MCF 10A (cell line): ENCODE measurements around the gene ARRDC1. TPM values are rescaled to one million over a fixed set of nuclear protein-coding genes. Genes with fewer than 3 reads are reported as not detected.

Source experiments
- BruUV-seq: library from RNA; stranded (reverse); fragments of 400-500 nt; replicated peaks from 2 replicates; lab custom pipeline; 2021; lab: Mats Ljungman, UMichigan
- CTCF ChIA-PET: fragments of 300-600 bp; sonication (Branson Sonifier 250); formaldehyde crosslinking; extraction: SDS; loops from one replicate; lab custom pipeline; 2021; ENCODE audit warnings: antibody characterized with exemption, inconsistent platforms; lab: Yijun Ruan, JAX
- POLR2A ChIA-PET: fragments of 300-600, 350-650 bp; sonication (Branson Sonifier 250); formaldehyde crosslinking; extraction: SDS; loops from one replicate; lab custom pipeline; 2020; ENCODE audit warnings: antibody characterized with exemption, inconsistent platforms; lab: Yijun Ruan, JAX
- DNase-seq: peaks from one replicate; pipeline ENCODE4 v3.0.0-alpha.2; 2018; ENCODE audit not compliant: unreplicated experiment
- H3K27ac Mint-ChIP-seq: one replicate; pipeline ENCODE4 v1.8.0; 2022; ENCODE audit warnings: mild to moderate bottlenecking, low read depth, mixed read lengths; ENCODE audit not compliant: unreplicated experiment
- H3K27me3 Mint-ChIP-seq: one replicate; pipeline ENCODE4 v1.8.0; 2022; ENCODE audit warnings: mixed read lengths; ENCODE audit not compliant: insufficient read depth, unreplicated experiment
- H3K36me3 Mint-ChIP-seq: one replicate; pipeline ENCODE4 v1.8.0; 2022; ENCODE audit warnings: mild to moderate bottlenecking, moderate library complexity, mixed read lengths; ENCODE audit not compliant: insufficient read depth, unreplicated experiment
- H3K4me1 Mint-ChIP-seq: one replicate; pipeline ENCODE4 v1.8.0; 2022; ENCODE audit warnings: mixed read lengths; ENCODE audit not compliant: insufficient read depth, unreplicated experiment
- H3K4me3 Mint-ChIP-seq: one replicate; pipeline ENCODE4 v1.8.0; 2022; ENCODE audit warnings: mild to moderate bottlenecking, moderate library complexity, mixed read lengths; ENCODE audit not compliant: unreplicated experiment
- H3K9me3 Mint-ChIP-seq: one replicate; pipeline ENCODE4 v1.8.0; 2022; ENCODE audit warnings: mixed read lengths; ENCODE audit not compliant: unreplicated experiment
- intact Hi-C: fragments of 100-400 bp; cut with micrococcal nuclease; formaldehyde crosslinking; loops from 2 replicates; pipeline ENCODE4 v1.14.1; 2022
- total RNA-seq: library from RNA; stranded (reverse); gene quantifications from 2 replicates; pipeline ENCODE4 v1.2.3, GENCODE V29; 2022
- TF ChIP-seq, protein P1 (sequence below): fragments of 200-600 bp; IDR thresholded peaks from one replicate; pipeline ENCODE4 v1.8.0; 2022; ENCODE audit warnings: antibody characterized with exemption, mild to moderate bottlenecking; ENCODE audit not compliant: unreplicated experiment

The ARRDC1 gene
- total RNA-seq, 1 experiment from 2014 or later: 125 TPM

- Mint-ChIP-seq H3K36me3 (peaks cover 82% of the 10 kb centered on the region), H3K27ac (peak within 1 kb of the TSS; percentile 91), H3K4me3 (peak within 1 kb of the TSS; percentile 95), H3K4me1 (peaks cover 15% of the 10 kb centered on the region), H3K9me3 (no peaks in the 10 kb centered on the region), H3K27me3 (no peaks in the 10 kb centered on the region)
- TSS peak; percentile 59 for BruUV-seq
- ChIA-PET POLR2A (interaction anchor here (0.6 to 2.8 kb wide), 22 partner anchors 8 to 532 kb away, joined by 3 to 21 read pairs (median 4); partner anchors contain the start of genes ARRDC1, DPH7, MRPL41 and PNPLA7), CTCF (interaction anchor here (0.6 to 0.7 kb wide), 2 partner anchors 11 to 173 kb away, joined by 4 read pairs; no protein-coding TSS in a partner anchor)
- TF ChIP-seq, protein P1, sequence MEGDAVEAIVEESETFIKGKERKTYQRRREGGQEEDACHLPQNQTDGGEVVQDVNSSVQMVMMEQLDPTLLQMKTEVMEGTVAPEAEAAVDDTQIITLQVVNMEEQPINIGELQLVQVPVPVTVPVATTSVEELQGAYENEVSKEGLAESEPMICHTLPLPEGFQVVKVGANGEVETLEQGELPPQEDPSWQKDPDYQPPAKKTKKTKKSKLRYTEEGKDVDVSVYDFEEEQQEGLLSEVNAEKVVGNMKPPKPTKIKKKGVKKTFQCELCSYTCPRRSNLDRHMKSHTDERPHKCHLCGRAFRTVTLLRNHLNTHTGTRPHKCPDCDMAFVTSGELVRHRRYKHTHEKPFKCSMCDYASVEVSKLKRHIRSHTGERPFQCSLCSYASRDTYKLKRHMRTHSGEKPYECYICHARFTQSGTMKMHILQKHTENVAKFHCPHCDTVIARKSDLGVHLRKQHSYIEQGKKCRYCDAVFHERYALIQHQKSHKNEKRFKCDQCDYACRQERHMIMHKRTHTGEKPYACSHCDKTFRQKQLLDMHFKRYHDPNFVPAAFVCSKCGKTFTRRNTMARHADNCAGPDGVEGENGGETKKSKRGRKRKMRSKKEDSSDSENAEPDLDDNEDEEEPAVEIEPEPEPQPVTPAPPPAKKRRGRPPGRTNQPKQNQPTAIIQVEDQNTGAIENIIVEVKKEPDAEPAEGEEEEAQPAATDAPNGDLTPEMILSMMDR: no peak
- intact Hi-C loops: loop anchor here (10.0 kb wide), 1 partner anchor 64 kb away; the partner anchor contains the start of genes MRPL41 and PNPLA7
- DNase-seq: peak; percentile 83
These were observed 12.9 kb downstream of the ARRDC1 start, which contains the start of gene EHMT1 for GRCh38 chr9:137618105-137619067. TSS of gene EHMT1 (plus strand) at chr9:137619005. CDS start at chr9:137619029, 24 bp downstream.

- POLR2A ChIA-PET: interaction anchor here (0.7 to 2.8 kb wide), 22 partner anchors 10 to 996 kb away, joined by 3 to 21 read pairs (median 4); partner anchors contain the start of genes ARRDC1, DPH7, MRPL41 and PNPLA7
- intact Hi-C loops: loop anchor here (10.0 kb wide), 1 partner anchor 65 kb away; the partner anchor contains the start of genes MRPL41 and PNPLA7
- Mint-ChIP-seq H3K36me3 (peaks cover 83% of the 10 kb centered on the region), H3K27me3 (no peaks in the 10 kb centered on the region), H3K27ac (peak overlapping the region; percentile 91), H3K4me1 (peaks cover 14% of the 10 kb centered on the region), H3K9me3 (no peaks in the 10 kb centered on the region), H3K4me3 (peak overlapping the region; percentile 95)
- peak; percentile 39 for DNase-seq
- TF ChIP-seq, protein P1: no peak
- BruUV-seq: no TSS peak
- CTCF ChIA-PET: interaction anchor here (0.7 kb wide), 2 partner anchors 12 to 582 kb away, joined by 3 to 4 read pairs; no protein-coding TSS in a partner anchor
These were observed 14.0 kb downstream of the ARRDC1 start for GRCh38 chr9:137619240-137620047.

- TSS peak; percentile 50 for BruUV-seq
- peaks cover 80% of the 10 kb centered on the region for H3K36me3 Mint-ChIP-seq
- POLR2A ChIA-PET: interaction anchor here (0.7 to 2.8 kb wide), 14 partner anchors 10 to 997 kb away, joined by 3 to 21 read pairs (median 4); partner anchors contain the start of genes ARRDC1, EXD3, NOXA1 and PNPLA7
- H3K4me3 Mint-ChIP-seq: peak overlapping the region; percentile 95
- no peak for DNase-seq
- CTCF ChIA-PET: interaction anchor here (0.7 to 1.0 kb wide), 2 partner anchors 85 to 582 kb away, joined by 3 to 6 read pairs; no protein-coding TSS in a partner anchor
- TF ChIP-seq, protein P1: no peak
- H3K27ac Mint-ChIP-seq: peak overlapping the region; percentile 91
- H3K9me3 Mint-ChIP-seq: no peaks in the 10 kb centered on the region
- intact Hi-C loops: no loop called here
- no peaks in the 10 kb centered on the region for H3K27me3 Mint-ChIP-seq
- H3K4me1 Mint-ChIP-seq: peaks cover 14% of the 10 kb centered on the region
These were observed 14.5 kb downstream of the ARRDC1 start for GRCh38 chr9:137620048-137620405.
